ENCODE data around the gene MYO5B. TPM values are rescaled to one million over a fixed set of nuclear protein-coding genes. Genes with fewer than 3 reads are reported as not detected.

The MYO5B gene
- polyA plus RNA-seq, 4 donors, result 45.0 to 185 (median 102) TPM

DNA sequence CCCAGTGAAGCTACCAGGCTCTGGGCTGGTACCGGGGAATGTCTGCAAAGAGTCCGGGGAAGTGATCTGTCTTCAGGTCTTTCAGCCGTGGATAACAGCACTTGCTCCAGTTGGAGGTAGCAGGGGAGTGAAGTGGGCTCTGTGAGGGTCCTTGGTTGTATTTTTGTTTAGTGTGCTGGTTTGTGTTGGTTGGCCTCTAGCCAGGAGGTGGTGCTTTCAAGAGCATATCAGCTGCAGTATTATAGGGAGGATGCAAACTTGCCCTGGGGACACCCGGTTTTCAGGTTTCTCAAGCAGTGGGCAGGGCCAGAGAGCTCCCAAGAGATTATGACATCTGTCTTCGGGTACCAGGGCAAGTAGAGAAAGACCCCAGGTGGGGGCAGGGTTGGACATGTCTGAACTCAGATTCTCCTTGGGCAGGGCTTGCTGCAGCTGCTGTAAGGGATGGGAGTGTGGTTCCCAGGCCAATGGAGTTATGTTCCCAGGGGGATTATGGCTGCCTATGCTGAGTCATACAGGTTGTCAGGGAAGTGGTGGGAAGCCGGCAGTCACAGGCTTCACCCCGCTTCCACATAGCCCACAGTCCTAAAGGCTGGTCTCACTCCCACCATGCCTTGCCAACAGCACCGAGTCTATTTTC, 416.0 kb downstream of the MYO5B start:
- Histone ChIP-seq H3K4me1 (ENCODE audit: control insufficient read depth in 3 of 3, insufficient read depth in 2 of 3, low read depth in 1 of 3, low read length in 2 of 3) (no peaks in the 10 kb centered on the region), H3K9me3 (ENCODE audit: control insufficient read depth in 2 of 2, insufficient read depth in 1 of 2, low read depth in 1 of 2, low read length in 1 of 2) (peaks cover 0 to 16% of the 10 kb centered on the region in 2 donors), H3K36me3 (ENCODE audit: control insufficient read depth in 3 of 3, insufficient read depth in 2 of 3, low read depth in 1 of 3, low read length in 3 of 3) (peaks cover 2 to 29% (median 12%) of the 10 kb centered on the region in 3 donors), H3K27ac (ENCODE audit: low read depth in 1 of 3, low read length in 2 of 3) (no peak overlapping the region), H3K4me3 (ENCODE audit: low read depth in 1 of 3, low read length in 3 of 3) (no peak overlapping the region), H3K27me3 (ENCODE audit: control insufficient read depth in 3 of 3, insufficient read depth in 3 of 3, low read length in 3 of 3) (no peaks in the 10 kb centered on the region)
- FAIRE-seq (no peak), DNase-seq (no peak)
- 78 to 85% (median 80%) methylated on average over 8 of the region's 8 CpGs for WGBS, 3 donors

Other genes starting within 250 kb of the MYO5B start
- gene CFAP53, start 71.3 kb upstream of the MYO5B start, polyA plus RNA-seq, result under 1 TPM in 3 of 4 donors, not detected in 1; 0.28 to 0.80 (median 0.67) TPM
- gene MBD1, start 86.4 kb upstream of the MYO5B start, polyA plus RNA-seq, result 10 to 100 TPM; 26.2 to 67.4 (median 33.5) TPM
- 10 to 100 TPM; 65.1 to 93.9 (median 68.9) TPM for gene CXXC1, start 92.5 kb upstream of the MYO5B start, polyA plus RNA-seq
- 1 to 10 TPM in 2 of 4 donors, under 1 TPM in 1, not detected in 1; 0.67 to 7.9 (median 5.8) TPM for gene SKA1, start 179.9 kb upstream of the MYO5B start, polyA plus RNA-seq

Data from small intestine (tissue), 7 donors.